Fibroblast of villous mesenchyme (primary cell): ENCODE results near the gene PATL2. TPM values are rescaled to one million over a fixed set of nuclear protein-coding genes. Genes with fewer than 3 reads are reported as not detected.
"Not testable (repeated sequence)": the region's sequence is repeated elsewhere in the genome, so short reads cannot be mapped to it uniquely, and the experiment has no call there.

Source experiments
- DNase-seq: peaks from one replicate; pipeline ENCODE4 v3.0.0-alpha.2; 2010; ENCODE audit warnings: low read depth
- H3K4me3 ChIP-seq: 2 replicates; pipeline ENCODE4 v1.5.1; 2011; ENCODE audit warnings: low read depth, mild to moderate bottlenecking, low read length
- CTCF ChIP-seq: IDR thresholded peaks from 2 replicates; pipeline ENCODE4 v1.5.1; 2012; ENCODE audit warnings: low read depth, mild to moderate bottlenecking, low read length; ENCODE audit not compliant: insufficient read depth
- small RNA-seq: library from RNA; depleted of rRNA; stranded (forward); fragments of <200 nt; gene quantifications from one replicate; pipeline ENCODE3, GENCODE V24; 2012
- total RNA-seq: library from RNA; depleted of rRNA; stranded (reverse); fragments of >200 nt; gene quantifications from 2 replicates; pipeline ENCODE4 v1.2.3, GENCODE V29; 2012

Gene PATL2
- total RNA-seq, 1 donor, result 0.86 TPM

- DNase-seq, result peak; percentile 59
- TF ChIP-seq CTCF, result no peak
- H3K4me3 ChIP-seq, result no peak overlapping the region
These were observed 77.5 kb downstream of the PATL2 start for GRCh38 chr15:44633603-44634002.

DNA sequence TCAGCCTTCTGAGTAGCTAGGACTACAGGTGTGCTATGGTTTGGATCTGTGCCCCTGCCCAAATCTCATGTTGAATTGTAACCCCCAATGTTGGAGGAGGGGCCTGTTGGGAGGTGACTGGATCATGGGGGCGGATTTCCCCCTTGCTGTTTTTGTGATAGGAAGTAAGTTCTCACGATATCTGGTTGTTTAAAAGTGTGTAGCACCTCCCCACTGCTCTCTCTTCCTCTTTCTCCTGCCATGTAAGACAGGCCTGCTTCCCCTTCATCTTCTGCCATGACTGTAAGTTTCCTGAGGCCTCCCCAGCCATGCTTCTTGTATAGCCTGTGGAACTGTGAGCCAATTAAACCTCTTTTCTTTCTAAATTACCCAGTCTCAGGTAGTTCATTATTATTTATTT lies 85.8 kb downstream of the PATL2 start:
- H3K4me3 ChIP-seq, DNase-seq: not testable (repeated sequence)

GRCh38 chr15:44623178-44623577 lies 87.9 kb downstream of the PATL2 start:
- H3K4me3 ChIP-seq, result no peak overlapping the region
- no peak for DNase-seq
- no peak for TF ChIP-seq CTCF

DNA sequence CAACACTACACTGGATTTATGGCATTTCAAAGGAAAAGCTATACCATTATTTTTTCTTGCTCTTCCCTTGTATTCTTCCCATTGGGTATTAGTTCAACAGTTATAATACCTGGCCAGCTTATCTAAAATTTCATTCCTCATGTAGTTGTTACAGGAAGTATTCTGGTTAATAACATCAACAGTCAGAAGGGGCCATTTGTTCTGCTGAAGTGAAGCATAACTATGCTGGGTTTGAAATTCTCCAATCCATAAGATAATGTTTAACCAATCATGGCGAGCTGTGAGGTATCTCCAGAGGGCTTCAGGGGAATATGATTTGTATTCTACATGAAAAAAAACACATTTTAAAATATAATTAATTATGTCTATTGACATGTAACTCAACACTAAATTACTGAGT lies 91.0 kb downstream of the PATL2 start:
- TF ChIP-seq CTCF, result no peak
- no peak overlapping the region for H3K4me3 ChIP-seq
- DNase-seq, result no peak

DNA sequence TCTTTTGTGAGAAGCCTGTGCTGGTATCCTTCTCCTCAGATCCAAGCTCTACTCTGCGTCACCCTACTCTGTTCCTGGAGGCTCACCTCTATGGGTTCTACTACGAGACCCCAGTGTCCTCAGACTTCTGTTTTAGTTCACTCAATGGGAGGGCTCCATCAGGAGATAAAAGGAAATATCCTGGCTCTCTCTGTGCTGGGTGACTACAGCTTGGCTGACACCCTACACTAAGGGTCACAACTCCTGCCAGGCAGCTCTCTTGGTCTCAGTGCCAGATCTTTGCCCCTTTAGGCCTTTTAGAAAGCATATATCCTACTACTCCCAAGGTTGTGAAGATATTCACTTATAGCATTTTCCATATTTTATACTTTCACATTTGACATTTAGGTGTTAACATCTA lies 94.1 kb downstream of the PATL2 start:
- DNase-seq, result no peak
- no peak for TF ChIP-seq CTCF
- H3K4me3 ChIP-seq, result no peak overlapping the region

Small RNA genes within 50 kb of the gene (small RNA-seq; reads per million reads assigned to genes)
- not detected for gene RF00019

Other genes with a start within 250 kb of the PATL2 start
- 39.3 and 52.2 TPM in 2 replicates for gene EIF3J, start 174.2 kb downstream of the PATL2 start, total RNA-seq
- gene SPG11, start 47.7 kb downstream of the PATL2 start, total RNA-seq, result 75.4 and 80.7 TPM in 2 replicates
- gene B2M, start 194 bp upstream of the PATL2 start, total RNA-seq, result 2,255 and 2,821 TPM in 2 replicates
- 6.4 and 13.4 TPM in 2 replicates for gene TRIM69, start 25.2 kb upstream of the PATL2 start, total RNA-seq
- gene TERB2, start 245.4 kb upstream of the PATL2 start, total RNA-seq, result not detected in 2 replicates